Heart left ventricle (tissue), 13 donors: ENCODE results near the gene ACKR3.

ENCODE experiments used
- POLR2A ChIP-seq, 2 donors: fragments of 450-650 bp; IDR thresholded peaks; one replicate each; pipeline ENCODE4 v1.6.1; 2017; ENCODE audit warnings: antibody characterized with exemption in 2 of 2, mild to moderate bottlenecking in 2 of 2, moderate library complexity in 2 of 2
- TF ChIP-seq, protein P1 (sequence below), 12 donors: fragments of 200-600 bp; sonication (generic) in 4 of 12; IDR thresholded peaks; one replicate each; pipeline versions ENCODE4 v1.5.0 to v1.8.0; 2018 to 2022; ENCODE audit warnings: antibody characterized with exemption in 12 of 12, mild to moderate bottlenecking in 5 of 12
- donor health status: ischemic (EF 13 %, LVEDD 7.1; RV severe dilation, severe dysfunction).
- donor health status: DM: no; HTN: yes; CAD: no.
- donor health status: DM: no; HTN: no; CAD: no.
- donor health status: ischemic (EF 25% LVEDD 6.9; RV normal size, moderate dysfunction).
- donor health status: ischemic (EF 25% LVEDD 5.7; RV mildly dilated, moderate dysfunction).
- donor health status: ischemic (EF 35%, LVEDD 5.7; RV mildly dilated, moderate dysfunction).
- donor health status: nonischemic (EF 11% LVEDD 7.7; RV severe dilation, severe dysfunction).
- donor health status: DM: yes; HTN: yes; CAD: no.
- donor health status: PGD.
- donor health status: ischemic (EF 29% LVEDD 5.4; RV normal size, mild dysfunction).
- donor health status: nonischemic (EF 23%, LVEDD 6.1; RV moderate dilation, normal function).

DNA sequence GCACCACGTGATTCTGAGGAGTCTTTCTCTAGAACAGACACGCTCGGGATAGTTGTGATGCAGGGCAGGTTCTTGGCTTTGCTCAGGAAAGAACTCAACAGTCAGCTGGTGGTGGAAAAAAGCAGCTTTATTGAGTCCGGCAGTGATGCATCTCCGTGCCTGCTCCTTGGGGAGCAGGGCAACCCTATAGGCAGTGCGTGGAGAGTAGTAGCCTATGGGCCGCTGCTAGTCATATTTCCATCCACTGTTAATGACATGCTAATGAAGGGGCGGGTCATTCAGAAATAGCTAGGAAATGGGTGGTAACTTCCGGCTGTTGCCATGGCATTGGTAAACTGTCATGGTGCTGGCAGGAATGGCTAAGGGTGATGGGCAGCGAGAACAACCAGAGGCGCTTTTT lies 11.6 kb upstream of the ACKR3 start:
- TF ChIP-seq, protein P1, sequence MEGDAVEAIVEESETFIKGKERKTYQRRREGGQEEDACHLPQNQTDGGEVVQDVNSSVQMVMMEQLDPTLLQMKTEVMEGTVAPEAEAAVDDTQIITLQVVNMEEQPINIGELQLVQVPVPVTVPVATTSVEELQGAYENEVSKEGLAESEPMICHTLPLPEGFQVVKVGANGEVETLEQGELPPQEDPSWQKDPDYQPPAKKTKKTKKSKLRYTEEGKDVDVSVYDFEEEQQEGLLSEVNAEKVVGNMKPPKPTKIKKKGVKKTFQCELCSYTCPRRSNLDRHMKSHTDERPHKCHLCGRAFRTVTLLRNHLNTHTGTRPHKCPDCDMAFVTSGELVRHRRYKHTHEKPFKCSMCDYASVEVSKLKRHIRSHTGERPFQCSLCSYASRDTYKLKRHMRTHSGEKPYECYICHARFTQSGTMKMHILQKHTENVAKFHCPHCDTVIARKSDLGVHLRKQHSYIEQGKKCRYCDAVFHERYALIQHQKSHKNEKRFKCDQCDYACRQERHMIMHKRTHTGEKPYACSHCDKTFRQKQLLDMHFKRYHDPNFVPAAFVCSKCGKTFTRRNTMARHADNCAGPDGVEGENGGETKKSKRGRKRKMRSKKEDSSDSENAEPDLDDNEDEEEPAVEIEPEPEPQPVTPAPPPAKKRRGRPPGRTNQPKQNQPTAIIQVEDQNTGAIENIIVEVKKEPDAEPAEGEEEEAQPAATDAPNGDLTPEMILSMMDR (IDR thresholded peaks at IDR 0.05), result no peak
- TF ChIP-seq POLR2A (IDR thresholded peaks at IDR 0.05), result no peak
